Fibroblast of skin of right biceps (primary cell): ENCODE measurements around the gene ENTPD7.
"Not testable (repeated sequence)": the region's sequence is repeated elsewhere in the genome, so short reads cannot be mapped to it uniquely, and the experiment has no call there.

Experiments used
- DNase-seq: peaks from one replicate; pipeline ENCODE4 v3.0.0-alpha.2; 2013

The ENTPD7 gene, protein sequence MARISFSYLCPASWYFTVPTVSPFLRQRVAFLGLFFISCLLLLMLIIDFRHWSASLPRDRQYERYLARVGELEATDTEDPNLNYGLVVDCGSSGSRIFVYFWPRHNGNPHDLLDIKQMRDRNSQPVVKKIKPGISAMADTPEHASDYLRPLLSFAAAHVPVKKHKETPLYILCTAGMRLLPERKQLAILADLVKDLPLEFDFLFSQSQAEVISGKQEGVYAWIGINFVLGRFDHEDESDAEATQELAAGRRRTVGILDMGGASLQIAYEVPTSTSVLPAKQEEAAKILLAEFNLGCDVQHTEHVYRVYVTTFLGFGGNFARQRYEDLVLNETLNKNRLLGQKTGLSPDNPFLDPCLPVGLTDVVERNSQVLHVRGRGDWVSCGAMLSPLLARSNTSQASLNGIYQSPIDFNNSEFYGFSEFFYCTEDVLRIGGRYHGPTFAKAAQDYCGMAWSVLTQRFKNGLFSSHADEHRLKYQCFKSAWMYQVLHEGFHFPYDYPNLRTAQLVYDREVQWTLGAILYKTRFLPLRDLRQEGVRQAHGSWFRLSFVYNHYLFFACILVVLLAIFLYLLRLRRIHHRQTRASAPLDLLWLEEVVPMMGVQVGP

DNA sequence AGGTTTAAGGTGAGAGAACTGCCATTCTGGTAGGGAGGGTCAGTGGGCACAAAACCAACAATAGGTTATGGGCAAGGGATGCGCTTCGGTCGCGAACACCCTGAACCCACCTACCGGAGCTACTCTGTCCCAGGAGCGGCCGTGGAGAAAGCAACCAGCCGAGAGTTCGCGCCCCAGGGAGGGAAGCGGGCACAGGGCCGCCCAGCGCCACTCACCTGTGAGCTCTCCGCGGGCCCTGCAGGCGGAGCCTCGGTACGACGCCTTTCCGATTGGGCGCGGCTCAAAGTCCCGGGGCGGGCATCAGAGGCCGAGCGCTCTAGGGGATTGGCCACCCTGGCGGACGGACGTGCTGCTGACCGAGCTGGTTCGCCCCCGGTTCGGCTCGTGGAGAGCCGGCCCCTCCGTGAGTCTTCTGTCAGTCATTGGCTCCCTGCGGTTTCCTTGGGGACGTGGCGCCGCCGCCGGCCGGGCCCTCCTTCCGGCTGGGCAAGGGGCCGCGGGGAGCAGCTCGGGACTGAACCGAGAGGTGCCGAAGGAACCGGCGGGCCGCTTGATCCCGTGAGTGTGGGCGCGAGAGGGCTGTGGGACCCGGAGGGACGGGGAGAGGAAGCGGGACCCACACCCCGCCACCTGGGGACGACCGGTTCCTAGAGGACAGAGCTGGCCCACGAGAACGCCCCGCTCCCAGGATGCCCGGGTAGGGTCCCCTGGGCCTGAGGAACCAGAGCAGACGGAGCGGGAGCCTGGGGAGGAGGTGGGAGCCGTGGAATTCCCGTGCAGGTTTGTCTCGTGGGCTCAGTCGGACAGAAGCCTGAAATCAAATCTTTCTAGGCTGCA lies at the start of gene ENTPD7:
Gene ENTPD7 (plus strand): TSS at position 479 of the 837 bp plus-strand sequence. CDS start 448 bp downstream, outside the sequence.
- peak; percentile 96 for DNase-seq

DNA sequence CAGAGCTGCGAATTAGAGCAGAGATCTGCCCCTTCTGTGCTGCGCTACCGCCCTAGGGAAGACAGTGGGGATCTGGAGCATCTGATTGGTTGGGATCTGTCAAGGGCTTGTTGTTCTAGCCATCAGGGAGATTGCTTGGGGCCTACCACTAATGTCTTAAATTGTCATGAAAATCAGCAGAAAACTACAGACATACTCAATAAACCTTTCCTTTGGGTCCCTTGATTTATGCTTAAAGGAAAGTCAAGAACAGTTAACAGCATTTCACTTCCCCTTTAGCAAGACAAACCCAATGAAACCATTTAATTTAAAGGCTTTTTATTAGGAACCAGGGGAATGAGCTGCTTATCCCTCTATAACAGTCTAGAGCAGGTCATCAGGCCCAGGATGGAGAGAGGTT lies 49.1 kb upstream of the ENTPD7 start:
- no peak for DNase-seq

DNA sequence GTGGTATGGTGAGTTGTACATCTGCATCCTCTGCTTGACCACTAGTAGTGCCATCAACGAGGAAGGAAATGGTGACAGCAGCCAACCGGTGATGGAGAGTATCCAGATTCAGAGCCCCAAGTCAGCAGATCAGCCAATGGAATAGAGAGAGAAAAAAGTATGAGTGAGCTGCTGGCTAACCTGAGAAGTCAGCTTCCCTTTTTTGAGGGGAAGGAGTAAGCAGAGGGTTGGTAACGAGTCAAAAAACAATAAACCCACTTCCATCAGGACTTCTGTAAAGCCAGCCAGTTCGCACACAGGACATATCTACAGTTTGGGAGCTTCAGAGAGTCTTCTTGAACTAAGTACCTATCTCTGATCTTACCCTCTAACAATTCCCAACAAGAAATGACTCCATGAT lies 48.0 kb upstream of the ENTPD7 start:
- no peak for DNase-seq

DNA sequence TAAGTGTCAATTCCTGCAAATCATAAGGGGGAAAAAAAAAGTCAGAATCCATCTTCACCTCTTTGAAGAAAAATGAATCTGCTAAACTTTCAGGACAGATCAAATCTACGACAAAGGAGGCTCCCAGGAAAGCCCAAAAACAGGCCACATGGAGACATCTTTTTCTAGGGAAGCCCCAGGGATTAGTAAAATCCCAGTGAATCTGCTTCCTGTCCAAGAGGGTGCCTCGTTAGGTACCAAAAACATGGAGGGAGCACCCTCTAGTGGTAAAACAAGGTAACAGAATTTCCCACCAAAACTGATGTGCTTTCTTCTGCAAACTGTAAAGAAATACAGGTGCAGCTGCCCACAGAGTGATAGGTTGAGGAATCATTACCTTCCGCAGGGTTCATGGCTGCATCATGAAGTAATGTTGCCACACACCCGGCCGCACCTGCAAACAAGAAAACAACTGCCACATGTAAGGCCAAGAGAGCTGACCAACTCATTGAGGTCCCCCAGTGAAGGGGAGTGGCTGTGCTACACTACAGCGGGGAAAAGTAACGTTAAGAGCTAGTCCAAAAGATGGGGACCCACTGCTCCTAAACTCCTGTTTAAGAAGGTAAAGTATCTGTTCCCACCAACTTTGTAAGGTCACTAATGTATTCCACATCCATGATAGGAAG lies 47.0 kb upstream of the ENTPD7 start:
- peak; percentile 58 for DNase-seq

DNA sequence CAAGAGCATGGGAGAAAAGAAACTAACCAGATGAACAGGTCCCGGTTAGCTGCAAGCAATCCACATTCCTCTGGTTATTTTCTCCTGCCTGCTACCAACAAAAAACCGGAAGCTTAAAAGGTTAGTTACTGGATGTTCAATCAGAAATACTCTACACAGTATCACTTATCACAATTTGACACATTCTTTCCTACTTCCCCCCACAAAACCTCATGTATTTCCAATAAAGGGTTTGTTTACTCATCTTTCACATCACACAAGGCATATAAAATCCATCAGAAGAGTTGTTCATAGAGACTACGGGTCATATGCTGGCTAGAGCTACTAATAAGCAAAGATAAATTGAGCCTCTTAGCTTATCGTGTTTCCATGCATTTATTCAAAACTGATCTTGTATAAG lies 43.9 kb upstream of the ENTPD7 start:
- no peak for DNase-seq

DNA sequence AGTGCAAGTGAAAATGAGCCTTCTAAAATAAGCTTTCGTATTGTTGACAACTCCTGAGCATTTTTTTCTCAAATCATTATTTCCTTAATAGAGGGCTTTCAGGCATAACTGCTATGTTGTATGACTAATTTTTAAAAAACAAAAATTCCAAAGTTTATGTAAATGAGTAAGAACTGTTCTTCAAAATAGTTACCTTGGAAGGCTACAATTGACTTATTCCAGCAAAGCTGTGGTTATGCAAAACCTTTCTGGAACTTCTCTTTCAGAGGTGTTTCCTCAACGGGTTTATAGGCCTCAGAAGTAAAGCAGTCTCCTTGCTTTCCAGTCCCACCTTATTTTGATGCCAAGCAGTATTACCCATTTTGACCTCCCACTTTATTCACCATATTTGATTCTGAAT lies 41.6 kb upstream of the ENTPD7 start:
- DNase-seq, result no peak

- DNase-seq, result no peak
Observed at GRCh38 chr10:99619090-99619800, 40.1 kb upstream of the ENTPD7 start.

GRCh38 chr10:99619851-99620710 lies 39.2 kb upstream of the ENTPD7 start, which contains the start of gene SLC25A28:
SLC25A28 (minus strand) TSS chr10:99620439; CDS start chr10:99620335, 104 bp downstream.
- peak; percentile 100 for DNase-seq

DNA sequence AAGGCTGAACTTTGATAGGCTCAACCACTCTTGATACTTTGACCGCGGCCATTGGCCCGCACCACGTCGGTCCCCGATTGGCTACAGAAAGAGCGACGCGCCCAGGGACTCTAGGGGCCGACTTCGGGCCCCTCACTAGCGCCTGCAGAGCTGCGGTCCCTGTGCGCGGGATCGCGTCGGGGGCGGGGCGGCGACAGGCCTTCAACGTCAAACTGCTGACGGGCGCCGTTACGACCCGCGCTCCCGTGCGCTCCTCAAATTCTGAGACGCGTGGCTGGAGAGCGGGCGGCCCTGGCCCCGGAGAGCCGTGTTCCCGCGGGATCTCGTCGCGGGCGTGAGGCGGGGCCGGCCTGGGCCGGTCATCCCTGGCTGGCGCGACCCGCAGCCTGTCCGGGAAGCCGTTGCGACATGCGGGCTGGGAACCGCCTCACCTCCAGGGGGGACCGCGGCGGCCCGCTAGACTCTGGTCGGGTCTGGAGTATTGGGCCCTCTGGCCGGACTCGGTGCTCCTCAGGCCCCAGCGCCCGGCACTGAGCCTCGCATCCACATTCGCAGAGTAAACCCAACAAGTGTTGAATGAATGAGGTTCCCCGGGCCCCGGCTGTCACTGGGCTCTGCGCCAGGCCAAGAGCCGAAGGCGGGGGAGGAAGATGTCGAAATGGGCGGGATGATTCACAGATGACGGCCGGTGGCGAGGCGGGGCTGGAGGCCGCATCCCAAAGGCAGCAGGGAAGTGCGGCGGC lies 38.4 kb upstream of the ENTPD7 start:
- peak; percentile 96 for DNase-seq

DNA sequence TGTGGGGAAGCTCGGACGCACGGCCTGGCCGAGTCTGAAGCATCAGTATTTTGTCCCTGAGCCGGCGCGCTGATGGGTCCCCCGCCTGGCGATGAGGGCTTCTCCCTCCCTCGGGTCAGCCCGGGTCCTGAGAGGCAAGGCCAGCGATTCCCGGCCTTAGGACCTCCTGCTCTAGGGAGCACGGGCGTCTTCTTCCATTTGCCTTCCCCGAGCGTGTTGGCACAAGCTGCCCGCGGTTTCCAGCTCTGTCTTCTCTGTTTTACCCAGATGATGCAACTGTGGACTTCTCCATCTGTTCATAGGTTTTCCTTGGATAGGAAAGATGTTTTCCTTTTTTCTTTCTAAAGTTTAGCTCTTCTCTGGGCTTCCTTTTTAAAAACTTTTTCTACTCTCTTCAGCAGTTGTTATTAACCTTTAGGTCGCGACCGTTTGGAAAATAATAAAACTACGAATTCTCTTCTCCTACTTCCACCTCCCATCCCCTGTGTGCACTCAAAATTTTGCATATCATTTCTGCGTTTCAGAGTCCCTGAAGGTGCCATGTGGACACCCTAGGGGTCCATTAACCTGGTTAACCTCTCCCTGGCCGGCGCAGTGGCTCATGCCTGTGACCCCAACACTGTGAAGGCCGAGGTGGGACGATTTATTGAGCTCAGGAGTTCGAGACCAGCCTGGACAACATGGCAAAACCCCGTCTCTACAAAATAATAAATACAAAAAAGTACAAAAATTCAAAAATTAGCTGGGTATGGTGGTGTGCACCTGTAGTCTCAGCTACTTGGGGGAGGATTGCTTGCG lies 37.7 kb upstream of the ENTPD7 start:
- DNase-seq, result no peak

DNA sequence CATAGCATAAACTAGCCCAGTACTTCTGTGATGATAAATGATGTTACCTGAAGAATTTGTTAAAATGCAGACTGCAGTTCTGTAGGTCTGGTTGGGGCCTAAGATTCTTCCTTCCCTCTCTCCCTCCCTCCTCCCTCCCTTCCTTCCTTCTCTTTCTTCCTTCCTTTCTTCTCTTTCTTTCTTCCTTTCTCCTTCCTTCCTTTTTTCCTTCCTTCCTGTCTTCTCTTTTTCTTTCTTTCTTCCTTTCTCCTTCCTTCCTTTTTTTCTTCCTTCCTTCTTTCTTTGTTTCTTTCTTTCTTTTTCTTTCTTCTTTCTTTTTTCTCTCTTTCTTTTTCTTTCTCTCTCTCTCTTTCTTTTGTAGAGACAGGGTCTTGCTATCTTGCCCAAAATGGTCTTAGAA lies 35.4 kb upstream of the ENTPD7 start:
- no peak for DNase-seq

- DNase-seq, result not testable (repeated sequence)
Observed at GRCh38 chr10:99625124-99625523, 34.2 kb upstream of the ENTPD7 start.

DNA sequence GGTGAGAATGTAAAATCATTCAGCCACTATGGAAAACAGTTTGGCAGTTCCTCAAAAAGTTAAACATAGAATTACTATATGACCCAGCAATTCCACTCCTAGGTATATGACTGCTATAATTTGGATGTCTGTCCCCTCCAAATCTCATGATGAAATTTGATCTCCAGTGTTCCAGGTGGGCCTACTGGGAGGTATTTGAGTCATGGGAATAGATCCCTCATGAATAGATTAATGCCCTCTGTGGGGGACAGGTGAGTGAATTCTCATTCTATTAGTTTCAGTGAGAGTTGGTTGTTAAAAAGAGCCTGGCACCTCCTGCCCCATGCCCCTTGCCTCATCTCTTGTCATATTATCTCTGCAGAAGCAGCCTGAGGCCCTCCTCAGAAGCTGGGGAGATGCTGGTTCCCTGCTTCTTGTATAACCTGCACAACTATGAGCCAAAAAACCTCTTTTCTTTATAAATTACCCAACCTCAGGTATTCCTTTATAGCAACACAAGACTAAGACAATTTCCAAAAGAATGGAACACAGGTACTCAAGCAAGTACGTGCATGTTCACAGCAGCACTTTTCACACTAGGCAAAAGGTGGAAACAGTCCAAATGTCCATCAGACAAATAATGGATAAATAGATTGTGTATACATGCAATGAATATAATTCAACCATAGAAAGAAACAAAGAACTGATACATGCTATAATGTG lies 30.2 kb upstream of the ENTPD7 start:
- no peak for DNase-seq

DNA sequence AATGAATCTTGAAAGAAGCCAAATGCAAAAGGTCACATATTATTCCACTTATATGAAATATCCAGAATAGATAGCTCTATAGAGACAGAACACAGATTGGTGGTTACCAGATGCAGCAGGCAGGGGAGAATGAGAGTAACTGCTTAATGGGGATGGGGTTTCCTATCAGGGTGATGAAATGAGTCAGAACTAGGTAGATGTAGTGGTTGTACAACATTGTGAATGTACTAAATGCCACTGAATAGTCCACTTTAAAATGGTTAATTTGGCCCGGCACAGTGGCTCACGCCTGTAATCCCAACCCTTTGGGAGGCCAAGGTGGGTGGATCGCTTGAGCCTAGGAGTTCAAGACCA lies 29.7 kb upstream of the ENTPD7 start:
- no peak for DNase-seq

DNA sequence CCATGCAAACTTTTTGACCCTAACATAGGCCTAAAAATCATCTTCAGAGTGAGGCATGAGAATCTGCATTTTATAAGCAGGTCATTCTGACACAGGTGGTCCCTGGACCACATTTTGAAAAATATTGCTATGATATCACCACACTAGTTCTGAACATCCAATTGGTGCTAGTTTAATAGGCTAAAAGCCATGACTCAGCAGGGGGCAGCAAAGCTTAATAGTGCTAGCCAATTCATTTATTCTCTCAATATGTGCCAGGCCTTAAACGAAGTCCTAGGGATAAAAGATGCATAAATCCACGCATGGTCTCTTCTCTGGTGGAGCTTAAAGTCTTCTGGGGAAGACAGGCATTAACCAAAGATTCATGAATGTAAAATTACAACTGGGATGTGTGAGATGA lies 28.9 kb upstream of the ENTPD7 start:
- DNase-seq, result peak; percentile 56

DNA sequence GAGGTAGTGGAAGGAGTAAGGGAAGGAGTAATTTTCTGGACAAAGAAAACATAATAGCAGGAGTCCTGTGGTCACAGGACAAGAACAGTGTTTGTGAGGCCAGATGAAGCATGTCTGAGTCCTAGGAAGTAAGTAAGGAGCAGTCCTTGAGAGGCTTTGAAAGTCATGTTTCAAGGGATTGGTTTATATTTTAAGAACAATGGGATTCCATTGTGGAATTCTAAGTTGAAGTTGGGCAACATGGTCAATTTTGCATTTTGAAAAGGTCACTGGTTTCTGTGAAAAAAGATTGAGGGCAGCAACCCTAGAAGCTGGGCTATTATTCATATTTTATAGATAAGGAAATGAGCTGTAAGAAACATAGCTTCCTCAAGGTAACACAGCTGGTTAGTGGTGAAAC lies 28.3 kb upstream of the ENTPD7 start:
- no peak for DNase-seq

GRCh38 chr10:99631496-99631895 lies 27.8 kb upstream of the ENTPD7 start:
- peak; percentile 33 for DNase-seq

DNA sequence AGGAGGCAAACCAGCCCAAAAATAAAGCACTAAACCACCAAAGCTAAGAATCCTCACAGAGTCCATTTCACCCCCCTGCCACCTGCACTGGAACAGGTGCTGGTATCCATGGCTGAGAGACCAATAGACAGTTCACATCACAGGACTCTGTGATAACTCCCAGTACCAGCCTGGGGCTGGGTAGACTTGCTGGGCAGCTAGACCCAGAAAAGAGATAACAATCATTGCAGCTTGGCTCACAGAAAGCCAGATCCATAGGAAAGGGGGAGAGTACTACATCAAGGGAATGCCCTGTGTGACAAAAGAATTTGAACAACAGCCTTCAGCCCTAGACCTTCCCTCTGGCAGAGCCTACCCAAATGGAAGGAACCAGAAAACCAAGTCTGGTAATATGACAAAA lies 25.5 kb upstream of the ENTPD7 start:
- DNase-seq, result no peak

DNA sequence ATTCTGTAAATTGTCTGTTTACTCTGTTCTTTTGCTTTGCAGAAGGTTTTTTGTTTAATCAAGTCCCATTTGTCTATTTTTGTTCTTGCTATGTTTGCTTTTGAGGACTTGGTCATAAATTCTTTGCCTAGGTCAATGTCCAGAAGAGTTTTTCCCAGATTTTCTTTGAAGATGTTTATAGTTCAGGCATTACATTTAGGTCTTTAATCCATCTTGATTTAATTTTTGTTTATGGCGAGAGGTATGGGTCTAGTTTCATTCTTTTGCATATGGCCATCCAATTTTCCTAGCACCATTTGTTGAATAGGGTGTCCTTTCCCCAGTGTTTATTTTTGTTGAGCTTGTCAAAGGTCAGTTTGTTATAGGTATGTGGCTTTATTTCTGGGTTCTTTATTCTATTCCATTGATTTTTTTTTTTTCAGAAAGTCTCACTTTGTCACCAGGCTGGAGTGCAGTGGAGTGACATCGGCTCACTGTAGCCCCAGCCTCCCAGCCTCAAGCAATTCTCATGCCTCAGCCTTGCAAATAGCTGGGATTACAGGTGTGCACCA lies 11.6 kb upstream of the ENTPD7 start:
- DNase-seq, result no peak
